H1 (cell line): ENCODE measurements around the gene DKKL1. TPM values are rescaled to one million over a fixed set of nuclear protein-coding genes. Genes with fewer than 3 reads are reported as not detected.

Source experiments
- CREB1 ChIP-seq: IDR thresholded peaks from 2 replicates; pipeline ENCODE4 v1.6.1; 2012; ENCODE audit warnings: inconsistent platforms
- EGR1 ChIP-seq: IDR thresholded peaks from 2 replicates; pipeline ENCODE4 v1.6.1; 2011; ENCODE audit warnings: low read depth, low read length, borderline replicate concordance
- GABPA ChIP-seq: IDR thresholded peaks from 2 replicates; pipeline ENCODE4 v1.6.1; 2011; ENCODE audit warnings: mild to moderate bottlenecking, low read length, moderate library complexity, borderline replicate concordance; ENCODE audit not compliant: insufficient read depth
- JUN ChIP-seq: IDR thresholded peaks from 2 replicates; pipeline ENCODE4 v1.6.1; 2011; ENCODE audit warnings: low read depth, mild to moderate bottlenecking, improper control_type of control experiment, low read length
- JUND ChIP-seq: IDR thresholded peaks from 2 replicates; pipeline ENCODE4 v1.6.1; 2011; ENCODE audit warnings: mild to moderate bottlenecking, improper control_type of control experiment, low read length
- RBBP5 ChIP-seq: IDR thresholded peaks from 2 replicates; pipeline ENCODE4 v1.7.1; 2012; ENCODE audit warnings: low read depth, mild to moderate bottlenecking, inconsistent platforms, low read length, moderate library complexity, borderline replicate concordance
- SP1 ChIP-seq: IDR thresholded peaks from 2 replicates; pipeline ENCODE4 v1.6.1; 2011; ENCODE audit warnings: low read depth, low read length
- SP4 ChIP-seq: IDR thresholded peaks from 2 replicates; pipeline ENCODE4 v1.6.1; 2012; ENCODE audit warnings: low read length, inconsistent platforms
- YY1 ChIP-seq: IDR thresholded peaks from 2 replicates; pipeline ENCODE4 v1.6.1; 2011; ENCODE audit warnings: low read depth, mild to moderate bottlenecking, low read length
- polyA plus RNA-seq, 7 experiments: library from polyadenylated mRNA; depleted of rRNA in 3 of 7; stranded (reverse) in 5 of 7; unstranded in 2 of 7; fragments of >200 nt in 5 of 7; fragments of 200-250 nt in 2 of 7; gene quantifications; 1 replicate in 5 of 7; 2 replicates in 1 of 7; 4 replicates in 1 of 7; pipeline versions ENCODE4 v1.2.1 to v1.2.3, GENCODE V29; 2011 to 2013; ENCODE audit warnings: missing spikeins in 2 of 7, mixed read lengths in 2 of 7
- total RNA-seq: library from RNA; stranded (reverse); fragmentation: NEBNext Ultra II Directional; extraction: Animal tissue kit (Norgen Biotek cat#: 25700); gene quantifications from 2 replicates; pipeline ENCODE4 v1.2.1, GENCODE V29; 2021
- TF ChIP-seq, protein P1 (sequence below): IDR thresholded peaks from 2 replicates; pipeline ENCODE4 v1.6.1; 2012; ENCODE audit warnings: inconsistent platforms

Gene DKKL1
- total and polyA plus RNA-seq, 2 of the 8 experiments (the other 6 are each of a cell fraction or from before 2014, with no cell fraction given) = 2.6 to 6.8 TPM

GRCh38 chr19:49339301-49340068 is 24.2 kb upstream of the DKKL1 start (continued):
- TF ChIP-seq GABPA = no peak
- TF ChIP-seq SP4 = peak; percentile 30; the same call in 1 of the 2 replicates
- no peak; the same call in 1 of the 2 replicates for TF ChIP-seq RBBP5
- peak; percentile 19; the same call in 1 of the 2 replicates for TF ChIP-seq JUND
- TF ChIP-seq SP1 = peak; percentile 82
- peak; percentile 21; the same call in 1 of the 2 replicates for TF ChIP-seq CREB1
- no peak for TF ChIP-seq JUN
- TF ChIP-seq, protein P1, sequence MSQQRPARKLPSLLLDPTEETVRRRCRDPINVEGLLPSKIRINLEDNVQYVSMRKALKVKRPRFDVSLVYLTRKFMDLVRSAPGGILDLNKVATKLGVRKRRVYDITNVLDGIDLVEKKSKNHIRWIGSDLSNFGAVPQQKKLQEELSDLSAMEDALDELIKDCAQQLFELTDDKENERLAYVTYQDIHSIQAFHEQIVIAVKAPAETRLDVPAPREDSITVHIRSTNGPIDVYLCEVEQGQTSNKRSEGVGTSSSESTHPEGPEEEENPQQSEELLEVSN = peak; percentile 99
- TF ChIP-seq EGR1 = no peak
- no peak for TF ChIP-seq YY1
